SU-DHL-6 (cell line): Measurements from ENCODE around the gene CATSPERB.

Experiments
- EZH2phosphoT487 ChIP-seq: fragments of 200-600 bp; sonication (generic), shearing (Covaris generic); conservative IDR thresholded peaks from 2 replicates; pipeline ENCODE4 v1.6.1; 2018; ENCODE audit warnings: mild to moderate bottlenecking, antibody characterized with exemption, low read length, moderate library complexity, mixed read lengths
- TF ChIP-seq, protein P1 (sequence below): fragments of 200-600 bp; sonication (generic); IDR thresholded peaks from one replicate; pipeline ENCODE4 v1.5.1; 2017; ENCODE audit warnings: antibody characterized with exemption, mild to moderate bottlenecking, low read length, moderate library complexity; ENCODE audit not compliant: insufficient read depth, poor library complexity, severe bottlenecking

- TF ChIP-seq, protein P1, sequence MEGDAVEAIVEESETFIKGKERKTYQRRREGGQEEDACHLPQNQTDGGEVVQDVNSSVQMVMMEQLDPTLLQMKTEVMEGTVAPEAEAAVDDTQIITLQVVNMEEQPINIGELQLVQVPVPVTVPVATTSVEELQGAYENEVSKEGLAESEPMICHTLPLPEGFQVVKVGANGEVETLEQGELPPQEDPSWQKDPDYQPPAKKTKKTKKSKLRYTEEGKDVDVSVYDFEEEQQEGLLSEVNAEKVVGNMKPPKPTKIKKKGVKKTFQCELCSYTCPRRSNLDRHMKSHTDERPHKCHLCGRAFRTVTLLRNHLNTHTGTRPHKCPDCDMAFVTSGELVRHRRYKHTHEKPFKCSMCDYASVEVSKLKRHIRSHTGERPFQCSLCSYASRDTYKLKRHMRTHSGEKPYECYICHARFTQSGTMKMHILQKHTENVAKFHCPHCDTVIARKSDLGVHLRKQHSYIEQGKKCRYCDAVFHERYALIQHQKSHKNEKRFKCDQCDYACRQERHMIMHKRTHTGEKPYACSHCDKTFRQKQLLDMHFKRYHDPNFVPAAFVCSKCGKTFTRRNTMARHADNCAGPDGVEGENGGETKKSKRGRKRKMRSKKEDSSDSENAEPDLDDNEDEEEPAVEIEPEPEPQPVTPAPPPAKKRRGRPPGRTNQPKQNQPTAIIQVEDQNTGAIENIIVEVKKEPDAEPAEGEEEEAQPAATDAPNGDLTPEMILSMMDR: no peak
- TF ChIP-seq EZH2phosphoT487: no peak
Observed at GRCh38 chr14:91569301-91569700, 162.6 kb downstream of the CATSPERB start.
